Tibial nerve (tissue), 4 donors: Measurements from ENCODE around the gene R3HDM4.

Experiments
- EP300 ChIP-seq, 2 donors: sonication (generic); formaldehyde crosslinking; IDR thresholded peaks; one replicate each; pipeline ENCODE4 v1.6.1; 2017; ENCODE audit warnings: antibody characterized with exemption in 2 of 2, mild to moderate bottlenecking in 1 of 2
- POLR2A ChIP-seq, 2 donors: fragments of 450-650 bp; IDR thresholded peaks; one replicate each; pipeline ENCODE4 v1.6.1; 2017; ENCODE audit warnings: antibody characterized with exemption in 2 of 2, mild to moderate bottlenecking in 2 of 2, moderate library complexity in 2 of 2
- TF ChIP-seq, protein P1 (sequence below), 5 experiments: fragments of 200-600 bp in 3 of 5; fragments of 450-650 bp in 2 of 5; sonication (generic) in 3 of 5; IDR thresholded peaks; one replicate each; pipeline ENCODE4 v1.5.1; 2016 to 2019; ENCODE audit warnings: antibody characterized with exemption in 5 of 5, mild to moderate bottlenecking in 3 of 5, moderate library complexity in 2 of 5

DNA sequence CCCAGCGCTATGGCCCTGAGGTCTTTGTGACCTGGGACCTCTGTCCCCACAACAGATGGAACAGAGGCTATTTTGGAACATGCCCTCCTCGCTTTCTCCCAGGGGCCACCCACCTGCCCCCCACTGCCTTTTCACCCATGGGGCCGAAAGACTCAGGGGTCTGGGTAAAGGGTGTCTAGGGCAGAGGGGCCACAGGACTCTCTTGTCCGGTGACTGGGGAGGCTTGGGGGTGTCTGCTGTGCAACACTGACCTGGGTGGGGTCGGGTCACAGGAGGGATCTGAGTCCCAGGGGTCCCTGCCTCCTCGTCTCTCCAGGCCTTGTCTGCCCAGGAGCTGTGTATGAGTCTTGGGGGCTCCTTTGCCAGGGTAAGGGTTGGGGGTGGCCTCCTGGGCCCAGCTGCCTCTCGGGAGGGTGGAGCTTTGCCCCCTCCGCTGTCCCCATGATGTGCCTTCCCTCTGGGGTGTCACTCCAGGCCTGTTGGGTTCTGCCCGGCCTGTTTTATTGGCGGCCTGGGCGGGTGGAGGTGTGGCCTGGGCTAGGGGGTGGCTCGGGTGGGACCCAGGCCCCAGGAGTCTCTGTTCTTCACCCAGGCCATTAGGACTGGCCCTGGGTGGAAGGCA lies 14.9 kb upstream of the R3HDM4 start:
- TF ChIP-seq, protein P1, sequence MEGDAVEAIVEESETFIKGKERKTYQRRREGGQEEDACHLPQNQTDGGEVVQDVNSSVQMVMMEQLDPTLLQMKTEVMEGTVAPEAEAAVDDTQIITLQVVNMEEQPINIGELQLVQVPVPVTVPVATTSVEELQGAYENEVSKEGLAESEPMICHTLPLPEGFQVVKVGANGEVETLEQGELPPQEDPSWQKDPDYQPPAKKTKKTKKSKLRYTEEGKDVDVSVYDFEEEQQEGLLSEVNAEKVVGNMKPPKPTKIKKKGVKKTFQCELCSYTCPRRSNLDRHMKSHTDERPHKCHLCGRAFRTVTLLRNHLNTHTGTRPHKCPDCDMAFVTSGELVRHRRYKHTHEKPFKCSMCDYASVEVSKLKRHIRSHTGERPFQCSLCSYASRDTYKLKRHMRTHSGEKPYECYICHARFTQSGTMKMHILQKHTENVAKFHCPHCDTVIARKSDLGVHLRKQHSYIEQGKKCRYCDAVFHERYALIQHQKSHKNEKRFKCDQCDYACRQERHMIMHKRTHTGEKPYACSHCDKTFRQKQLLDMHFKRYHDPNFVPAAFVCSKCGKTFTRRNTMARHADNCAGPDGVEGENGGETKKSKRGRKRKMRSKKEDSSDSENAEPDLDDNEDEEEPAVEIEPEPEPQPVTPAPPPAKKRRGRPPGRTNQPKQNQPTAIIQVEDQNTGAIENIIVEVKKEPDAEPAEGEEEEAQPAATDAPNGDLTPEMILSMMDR (IDR thresholded peaks at IDR 0.05): no peak
- TF ChIP-seq POLR2A (IDR thresholded peaks at IDR 0.05) (no peak), EP300 (IDR thresholded peaks at IDR 0.05) (no peak)
